Prostate gland (tissue), 2 donors: ENCODE measurements around the gene PEX7. TPM values are rescaled to one million over a fixed set of nuclear protein-coding genes. Genes with fewer than 3 reads are reported as not detected.
"Not testable (repeated sequence)": the region's sequence is repeated elsewhere in the genome, so short reads cannot be mapped to it uniquely, and the experiment has no call there.

Source experiments
- DNase-seq: peaks from one replicate; pipeline ENCODE4 v3.0.0-alpha.2; 2019; ENCODE audit warnings: low spot score
- H3K27ac ChIP-seq, 2 donors: fragments of 200-600 bp; sonication (generic); 2 replicates each; pipeline ENCODE4 v1.5.1; 2017 to 2019
- H3K27me3 ChIP-seq: fragments of 200-600 bp; sonication (generic); replicated peaks from 2 replicates; pipeline ENCODE4 v1.5.1; 2019; ENCODE audit not compliant: insufficient read depth
- H3K36me3 ChIP-seq, 2 donors: fragments of 200-600 bp; sonication (generic); 1 replicate in 1 of 2; 2 replicates in 1 of 2; pipeline versions ENCODE4 v1.5.1 to v1.8.1; 2017 to 2019
- H3K4me1 ChIP-seq: fragments of 200-600 bp; sonication (generic); replicated peaks from 2 replicates; pipeline ENCODE4 v1.5.1; 2019
- H3K4me3 ChIP-seq, 2 donors: fragments of 200-600 bp; sonication (generic); 2 replicates each; pipeline ENCODE4 v1.5.1; 2017 to 2019
- H3K9me3 ChIP-seq: fragments of 200-600 bp; sonication (generic); 2 replicates; pipeline ENCODE4 v1.5.1; 2017
- CTCF ChIP-seq, 4 experiments: fragments of 200-600 bp in 2 of 4; fragments of 450-650 bp in 2 of 4; sonication (generic) in 2 of 4; IDR thresholded peaks; 1 replicate in 3 of 4; 2 replicates in 1 of 4; pipeline ENCODE4 v1.5.1; 2016 to 2019; ENCODE audit warnings: antibody characterized with exemption in 4 of 4, mild to moderate bottlenecking in 2 of 4, moderate library complexity in 2 of 4
- POLR2A ChIP-seq: fragments of 450-650 bp; IDR thresholded peaks from one replicate; pipeline ENCODE4 v1.6.1; 2016; ENCODE audit warnings: antibody characterized with exemption, mild to moderate bottlenecking
- POLR2AphosphoS5 ChIP-seq: sonication (generic); formaldehyde crosslinking; IDR thresholded peaks from one replicate; pipeline ENCODE4 v1.6.1; 2017; ENCODE audit warnings: antibody characterized with exemption
- WGBS: methylation state at CpG from one replicate; pipeline ENCODE4 v1.1.5; 2018; 5-methylcytosine and 5-hydroxymethylcytosine counted together
- intact Hi-C: fragments of 100-400 bp; cut with DNase I; formaldehyde crosslinking; loops from one replicate; pipeline ENCODE4 v1.14.2; 2022
- total RNA-seq, 2 donors: library from RNA; depleted of rRNA; stranded (reverse); fragments of >200 nt; gene quantifications; one replicate each; pipeline ENCODE4 v1.1.0, GENCODE V29; 2016

PEX7 gene
- total RNA-seq, 2 donors from 2014 or later: 15.4 to 27.6 TPM

GRCh38 chr6:136927292-136927691, 104.9 kb downstream of the PEX7 start:
- H3K36me3 ChIP-seq: no peaks in the 10 kb centered on the region
- no peaks in the 10 kb centered on the region for H3K9me3 ChIP-seq
- no peak overlapping the region for H3K4me3 ChIP-seq
- 81% methylated on average over 3 of the region's 3 CpGs for whole genome bisulfite sequencing
- H3K27ac ChIP-seq: no peak overlapping the region
- TF ChIP-seq POLR2A: no peak
- TF ChIP-seq POLR2AphosphoS5: no peak
- H3K27me3 ChIP-seq: peaks cover 10% of the 10 kb centered on the region
- peaks cover 4% of the 10 kb centered on the region for H3K4me1 ChIP-seq
- DNase-seq: no peak
- intact Hi-C loops: no loop called here

- 93% methylated on average over 4 of the region's 4 CpGs for WGBS
- no peak overlapping the region for H3K4me3 ChIP-seq
- no peaks in the 10 kb centered on the region for H3K4me1 ChIP-seq
- no peaks in the 10 kb centered on the region for H3K27me3 ChIP-seq
- no peaks in the 10 kb centered on the region for H3K9me3 ChIP-seq
- no peak for TF ChIP-seq POLR2AphosphoS5
- TF ChIP-seq POLR2A: no peak
- no peak for TF ChIP-seq CTCF (IDR thresholded peaks at IDR 0.05)
- intact Hi-C loops: no loop called here
- H3K36me3 ChIP-seq: no peaks in the 10 kb centered on the region
- no peak overlapping the region for H3K27ac ChIP-seq
- DNase-seq: no peak
Observed at GRCh38 chr6:136930528-136930927, 108.1 kb downstream of the PEX7 start.

GRCh38 chr6:136932599-136932998, 110.2 kb downstream of the PEX7 start:
- H3K36me3 ChIP-seq: no peaks in the 10 kb centered on the region
- H3K4me3 ChIP-seq: no peak overlapping the region
- H3K9me3 ChIP-seq: no peaks in the 10 kb centered on the region
- no peak for TF ChIP-seq CTCF (IDR thresholded peaks at IDR 0.05)
- TF ChIP-seq POLR2A: no peak
- TF ChIP-seq POLR2AphosphoS5: no peak
- no peaks in the 10 kb centered on the region for H3K4me1 ChIP-seq
- intact Hi-C loops: no loop called here
- H3K27me3 ChIP-seq: no peaks in the 10 kb centered on the region
- DNase-seq: no peak
- WGBS: 98% methylated on average over 2 of the region's 2 CpGs
- H3K27ac ChIP-seq: no peak overlapping the region

GRCh38 chr6:136945072-136945471, 122.7 kb downstream of the PEX7 start:
- Histone ChIP-seq H3K4me3 (no peak overlapping the region), H3K36me3 (no peaks in the 10 kb centered on the region), H3K27ac (no peak overlapping the region), H3K4me1 (no peaks in the 10 kb centered on the region), H3K27me3 (no peaks in the 10 kb centered on the region), H3K9me3 (no peaks in the 10 kb centered on the region)
- WGBS: 87% methylated on average over 1 of the region's 1 CpG
- no peak for TF ChIP-seq POLR2A
- no peak for DNase-seq
- intact Hi-C loops: no loop called here

GRCh38 chr6:136945711-136946121, 123.3 kb downstream of the PEX7 start:
- H3K4me3 ChIP-seq: no peak overlapping the region
- no peaks in the 10 kb centered on the region for H3K4me1 ChIP-seq
- no peaks in the 10 kb centered on the region for H3K27me3 ChIP-seq
- H3K9me3 ChIP-seq: no peaks in the 10 kb centered on the region
- TF ChIP-seq POLR2A (no peak), POLR2AphosphoS5 (no peak), CTCF (IDR thresholded peaks at IDR 0.05) (no peak)
- WGBS: 82% methylated on average over 4 of the region's 4 CpGs
- intact Hi-C loops: no loop called here
- no peaks in the 10 kb centered on the region for H3K36me3 ChIP-seq
- no peak overlapping the region for H3K27ac ChIP-seq
- DNase-seq: no peak

- Histone ChIP-seq H3K27me3 (no peaks in the 10 kb centered on the region), H3K36me3 (no peaks in the 10 kb centered on the region), H3K27ac (no peak overlapping the region), H3K4me3 (no peak overlapping the region), H3K4me1 (no peaks in the 10 kb centered on the region), H3K9me3 (no peaks in the 10 kb centered on the region)
- 59% methylated on average over 9 of the region's 9 CpGs for WGBS
- intact Hi-C loops: no loop called here
- no peak for DNase-seq
- no peak for TF ChIP-seq POLR2AphosphoS5
- TF ChIP-seq POLR2A: no peak
- TF ChIP-seq CTCF (IDR thresholded peaks at IDR 0.05): no peak
Observed at GRCh38 chr6:136947037-136947436, 124.6 kb downstream of the PEX7 start.

GRCh38 chr6:136949957-136950356, 127.6 kb downstream of the PEX7 start:
- H3K4me3 ChIP-seq, H3K4me1 ChIP-seq, H3K9me3 ChIP-seq, H3K27me3 ChIP-seq, intact Hi-C loops, DNase-seq, H3K27ac ChIP-seq, H3K36me3 ChIP-seq: not testable (repeated sequence)
- 99% methylated on average over 3 of the region's 3 CpGs for WGBS
